CD4-positive, alpha-beta T cell treated with Interleukin-6 for 4 hours (primary cell): ENCODE measurements around the gene CTSZ.
"Not testable (repeated sequence)": the region's sequence is repeated elsewhere in the genome, so short reads cannot be mapped to it uniquely, and the experiment has no call there.

ENCODE experiments used
- DNase-seq: peaks from one replicate; pipeline ENCODE4 v3.0.0-alpha.2; 2020; ENCODE audit warnings: mixed read lengths

The CTSZ gene

DNA sequence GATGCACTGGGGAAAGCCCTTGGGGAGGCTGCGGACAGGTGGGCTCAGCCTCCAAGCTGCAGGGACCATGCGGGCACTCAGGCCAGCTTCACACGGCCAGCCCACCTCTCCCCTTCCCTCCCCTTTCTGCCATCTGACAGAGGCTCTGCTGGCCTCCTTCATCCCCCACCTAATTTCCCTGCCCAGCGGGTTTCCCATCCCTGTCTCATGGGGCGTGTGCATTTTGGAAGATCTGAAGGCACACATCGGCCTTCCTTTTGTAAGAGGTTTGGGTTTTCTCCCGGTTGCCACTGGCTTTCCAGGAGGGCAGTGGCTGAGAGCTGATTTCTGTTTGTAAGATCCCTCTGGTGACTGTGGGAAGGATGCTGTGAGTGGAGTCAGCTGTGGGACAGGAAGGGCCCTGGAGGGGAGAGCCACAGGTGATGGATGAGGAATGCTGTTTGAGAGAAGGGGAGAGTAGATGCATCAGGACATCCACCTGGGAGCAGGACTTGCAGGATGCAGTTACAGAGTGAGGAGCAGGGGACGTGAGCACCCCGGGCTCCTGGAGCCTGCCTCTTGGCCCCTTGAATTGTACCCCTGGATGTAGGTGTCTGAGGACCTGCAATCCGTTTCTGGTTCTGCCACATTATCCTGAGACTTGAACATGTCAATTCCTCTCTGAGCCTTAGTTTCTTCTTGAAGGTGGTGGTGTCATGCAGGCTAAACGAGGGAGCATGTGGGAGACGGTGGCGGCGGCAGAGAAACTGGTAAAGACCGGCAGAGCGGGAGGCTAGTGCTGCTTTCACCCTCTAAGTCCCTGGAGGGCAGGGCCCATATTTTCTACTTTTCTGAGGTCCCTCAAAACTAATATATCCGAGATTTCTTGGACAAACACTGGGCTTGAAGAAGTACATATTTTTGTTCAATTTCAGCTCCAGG lies 6.2 kb upstream of the CTSZ start:
- DNase-seq, result no peak

DNA sequence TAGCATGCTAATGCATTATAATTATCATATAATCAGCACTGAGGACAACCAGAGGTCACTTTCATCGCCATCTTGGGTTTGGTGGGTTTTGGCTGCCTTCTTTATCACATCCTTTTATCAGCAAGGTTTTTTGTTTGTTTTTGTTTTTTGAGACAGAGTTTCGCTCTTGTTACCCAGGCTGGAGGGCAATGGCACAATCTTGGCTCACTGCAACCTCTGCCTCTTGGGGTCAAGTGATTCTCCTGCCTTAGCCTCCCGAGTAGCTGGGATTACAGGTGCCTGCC lies 4.8 kb upstream of the CTSZ start:
- DNase-seq, result not testable (repeated sequence)

DNA sequence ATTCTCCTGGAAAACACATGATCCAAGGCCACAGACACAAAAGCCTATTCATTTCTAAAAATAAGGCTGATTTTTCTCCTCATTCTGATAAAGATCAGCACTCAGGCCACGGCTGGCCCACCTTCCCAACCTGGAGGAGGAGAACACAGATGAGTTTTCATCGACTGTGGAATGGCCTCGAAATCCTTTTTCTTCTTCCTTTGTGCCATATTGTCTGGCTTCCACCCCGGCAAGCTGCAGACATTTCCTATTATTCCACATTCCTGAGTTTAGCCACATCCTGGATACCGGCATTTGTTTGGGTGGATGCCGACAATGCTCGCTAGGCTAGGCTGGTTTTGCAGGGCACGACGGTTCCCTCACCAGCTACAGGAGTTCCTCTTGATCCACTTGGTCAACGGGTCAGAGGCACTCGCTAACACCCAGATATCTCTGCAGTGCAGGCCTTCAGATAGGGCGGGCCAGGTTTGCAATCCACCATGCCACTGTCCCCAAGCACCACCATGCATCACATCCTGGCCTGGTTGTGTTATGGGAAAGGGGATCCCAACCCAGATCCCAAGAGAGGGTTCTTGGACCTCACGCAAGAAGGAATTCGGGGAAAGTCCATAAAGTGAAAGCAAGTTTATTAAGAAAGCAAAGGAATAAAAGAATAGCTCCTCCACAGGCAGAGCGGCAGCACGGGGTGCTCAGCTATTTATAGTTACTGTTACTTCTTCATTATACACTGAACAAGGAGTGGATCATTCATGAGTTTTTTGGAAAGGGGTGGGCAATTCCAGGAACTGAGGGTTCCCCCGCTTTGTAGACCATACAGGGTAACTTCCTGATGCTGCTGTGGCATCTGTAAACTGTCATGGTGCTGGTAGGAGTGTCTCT lies 4.2 kb upstream of the CTSZ start:
- no peak for DNase-seq

DNA sequence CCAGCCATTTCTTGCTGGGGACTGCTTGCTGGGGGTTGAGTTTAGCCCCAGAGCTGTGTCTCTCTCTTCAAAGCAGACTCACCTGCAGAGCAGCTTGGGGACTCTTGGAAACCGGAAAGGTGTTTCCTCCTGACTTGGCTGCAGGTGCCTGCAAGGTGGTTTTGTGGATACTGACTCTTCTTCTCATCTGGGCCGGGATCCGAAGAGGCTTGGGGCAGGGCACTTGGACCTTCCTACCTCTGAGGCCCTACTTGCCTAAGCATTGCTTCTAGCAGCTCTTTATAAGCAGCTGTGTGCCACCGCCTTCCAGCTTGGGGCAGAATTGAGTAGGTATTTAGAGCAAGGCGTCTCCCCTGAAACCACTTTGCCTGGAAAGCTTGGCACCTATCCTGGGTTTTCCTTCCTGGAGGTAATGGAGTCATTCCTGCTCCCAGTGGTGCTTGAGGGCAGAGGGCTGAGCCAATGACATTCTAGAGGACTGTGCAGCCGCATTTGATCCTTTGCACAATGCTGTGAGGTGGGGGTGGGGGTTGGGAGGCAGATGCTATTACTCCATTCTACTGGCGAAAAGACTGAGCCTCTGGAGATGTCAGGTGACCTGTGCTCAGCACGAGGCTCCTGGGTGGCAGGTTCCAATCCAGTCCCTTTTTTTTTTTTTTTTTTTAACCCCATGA lies 3.4 kb upstream of the CTSZ start:
- DNase-seq, result no peak

DNA sequence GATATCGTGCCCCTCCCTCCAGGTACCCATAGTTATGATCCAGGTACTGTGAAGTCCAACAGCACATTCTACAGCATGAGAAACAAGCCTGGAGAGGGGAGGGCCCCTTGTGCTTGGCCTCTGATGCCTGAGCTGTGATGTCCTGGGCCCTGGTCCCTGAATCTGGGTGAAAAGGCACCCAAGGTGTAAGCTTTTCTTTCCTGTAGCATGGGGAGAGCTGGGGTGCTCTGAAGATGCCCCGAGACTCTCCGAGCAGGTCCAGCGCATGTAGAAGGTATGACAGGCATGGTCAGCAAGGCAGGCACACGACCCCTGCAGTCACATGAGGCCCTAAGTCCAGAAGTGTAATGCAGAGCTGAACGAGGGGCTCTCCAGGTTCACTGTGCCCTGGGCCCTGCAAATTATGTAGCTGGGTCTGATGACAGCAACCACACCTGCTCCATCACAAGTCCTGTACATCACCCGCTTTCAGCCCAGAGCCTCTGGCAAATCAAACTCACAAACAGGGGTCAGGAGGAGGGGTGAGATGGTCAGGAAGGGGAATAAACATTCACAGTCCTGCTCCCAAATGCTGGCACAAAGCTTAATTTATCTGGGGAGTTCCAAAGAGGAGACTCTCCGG lies 1.8 kb upstream of the CTSZ start:
- no peak for DNase-seq

DNA sequence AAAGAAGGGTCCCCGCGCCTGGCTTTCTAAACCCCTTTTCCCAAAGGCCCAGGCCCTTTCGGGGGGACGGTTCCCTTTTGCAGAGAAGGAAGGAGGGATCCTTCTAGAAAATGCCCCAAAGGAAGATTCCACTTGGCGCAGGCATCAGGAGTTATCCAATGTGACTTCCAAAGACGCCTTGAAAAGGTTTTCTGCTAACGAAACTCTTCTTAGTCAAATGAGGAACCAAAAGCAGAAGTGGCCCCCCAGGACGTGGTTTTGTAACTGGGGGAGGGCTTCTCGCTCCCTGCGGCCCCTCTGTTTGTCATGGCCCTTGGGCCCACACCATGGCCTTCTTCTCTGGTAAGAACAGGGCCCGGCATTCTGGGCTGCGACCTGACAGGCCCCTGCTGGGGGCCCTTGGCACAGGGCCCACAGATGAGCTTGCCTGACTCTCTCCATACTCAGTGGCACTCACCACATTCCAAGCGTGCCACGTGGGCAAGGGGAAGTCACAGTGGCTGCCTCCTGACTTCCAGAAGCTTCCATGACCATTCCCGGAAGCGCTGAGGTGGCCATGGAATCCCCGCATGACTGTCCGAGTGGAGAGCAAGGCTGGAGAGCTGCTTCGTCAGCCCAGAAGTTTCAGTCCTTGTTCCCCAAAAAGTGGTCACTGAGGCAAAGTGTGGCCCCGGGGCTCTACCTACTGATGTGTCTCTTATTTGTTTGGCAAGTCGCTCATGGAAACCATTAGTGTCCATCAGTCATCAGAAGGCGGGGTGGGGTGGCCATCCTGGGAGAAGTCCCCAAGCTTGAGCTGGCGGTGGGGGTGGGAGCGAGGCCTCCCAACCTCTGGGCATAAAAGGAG lies 834 bp upstream of the CTSZ start:
- DNase-seq, result no peak

DNA sequence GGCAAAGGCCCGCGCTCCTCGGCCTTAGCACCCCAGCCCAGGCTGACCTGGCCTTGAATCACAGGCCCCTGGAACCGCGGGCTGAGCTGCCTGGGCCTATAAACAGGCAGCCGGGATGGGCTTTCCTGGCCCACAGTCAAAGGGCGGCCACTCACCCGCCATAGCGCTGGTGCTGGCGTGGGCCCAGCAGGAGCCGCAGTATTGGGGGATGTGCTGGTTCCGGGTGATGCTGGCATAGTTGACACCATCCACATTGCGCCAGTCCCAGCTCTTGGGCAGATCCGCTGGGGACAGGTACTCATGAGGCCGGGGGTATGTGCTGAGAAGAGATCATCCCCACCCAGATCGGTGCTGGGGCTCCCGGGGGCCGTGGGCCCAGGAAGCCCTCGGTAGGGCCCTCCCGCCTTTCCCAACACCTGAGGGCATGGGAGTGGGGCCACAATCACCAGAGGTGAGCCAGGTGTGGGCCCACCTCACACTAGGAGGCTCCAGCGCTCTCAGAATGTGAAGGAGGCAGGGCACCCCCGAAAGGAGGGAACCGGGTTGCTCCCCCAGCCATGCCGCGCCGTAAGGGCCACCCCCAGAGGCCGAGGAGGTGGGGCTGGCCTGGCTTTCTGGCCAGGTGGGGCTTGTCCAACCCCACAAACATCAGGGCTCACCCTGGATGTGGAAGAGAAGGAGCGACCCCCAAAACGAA lies 739 bp downstream of the CTSZ start:
- DNase-seq, result no peak

DNA sequence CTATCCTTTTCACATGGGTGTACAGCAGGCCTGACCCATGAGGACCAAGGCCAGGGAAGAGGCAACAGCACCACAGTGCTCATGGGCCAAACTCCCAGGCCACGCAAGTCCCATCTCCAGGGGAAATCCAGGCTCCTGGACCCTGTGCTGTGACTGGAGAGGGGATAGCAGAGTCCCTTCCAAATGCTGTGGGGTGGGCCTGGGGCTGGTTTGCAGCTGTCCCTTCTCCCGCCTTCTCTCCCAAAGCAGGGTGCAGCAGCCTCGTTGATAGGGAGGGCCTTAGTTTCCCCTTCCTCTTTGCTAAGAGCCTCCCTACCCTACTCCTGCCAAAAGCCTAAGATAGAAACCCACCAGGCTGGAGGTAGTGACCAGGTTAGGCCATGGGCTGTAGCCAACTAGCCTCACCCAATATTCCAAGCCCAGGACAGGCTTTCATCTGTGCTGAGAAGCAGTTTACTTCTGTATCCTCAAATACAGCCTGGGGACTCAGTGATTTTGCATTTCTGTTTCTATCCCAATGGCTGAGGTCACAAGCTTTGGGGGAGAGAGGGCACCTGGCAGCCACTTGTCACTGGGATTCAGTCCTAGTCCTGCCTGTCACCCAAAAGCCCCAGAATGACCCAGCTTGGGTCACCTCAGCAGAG lies 1.4 kb downstream of the CTSZ start:
- DNase-seq, result no peak

DNA sequence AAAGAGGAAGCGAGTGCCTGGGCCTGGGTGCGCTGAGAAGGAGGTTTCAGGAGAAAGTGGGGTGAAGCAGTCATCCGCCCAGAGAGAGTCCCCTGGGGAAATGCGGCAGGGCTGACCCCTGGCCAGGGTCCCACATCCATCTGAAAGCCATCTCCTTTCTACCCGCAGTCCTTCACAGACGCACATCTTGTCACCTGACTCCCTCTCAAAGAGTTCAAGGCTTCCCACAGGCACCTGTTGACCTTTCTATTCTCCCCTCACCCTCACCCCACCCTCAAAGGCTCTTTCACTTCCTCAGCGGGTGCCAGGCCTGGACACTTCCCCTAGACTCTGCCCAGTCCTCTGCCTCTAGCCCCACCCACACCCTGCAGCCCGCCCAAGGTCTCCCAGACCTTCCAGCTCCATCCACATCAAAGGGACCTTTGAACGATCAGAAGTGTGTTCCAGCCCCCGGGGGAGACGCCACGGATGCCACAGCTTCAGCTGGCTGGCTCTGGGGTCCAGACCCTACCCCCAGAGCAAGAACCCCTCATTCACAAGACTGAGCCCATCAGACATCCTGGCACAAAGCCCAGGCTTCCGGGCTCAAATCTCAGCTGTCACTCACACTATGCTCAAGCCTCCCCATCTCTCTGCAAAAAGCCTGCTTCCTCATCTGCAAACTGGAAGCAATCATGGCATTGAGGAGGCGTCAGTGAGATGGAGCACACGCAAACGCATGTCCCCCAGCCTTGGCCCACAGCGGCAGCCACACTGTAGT lies 2.1 kb downstream of the CTSZ start:
- peak; percentile 71 for DNase-seq

DNA sequence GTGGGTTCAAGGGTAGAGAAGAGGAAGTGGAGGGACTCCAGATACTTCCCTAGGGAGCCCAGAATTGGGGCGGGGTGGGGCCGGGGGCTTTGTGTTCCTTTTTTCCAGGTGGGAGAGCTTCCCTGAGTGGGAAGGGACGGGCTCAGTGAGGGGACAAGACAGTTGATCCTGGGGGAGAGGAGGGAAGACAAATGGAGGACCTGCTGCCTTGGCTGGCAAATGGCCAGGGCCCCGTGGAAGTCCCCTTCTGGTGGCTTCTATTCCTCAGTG lies 2.6 kb downstream of the CTSZ start:
- peak; percentile 59 for DNase-seq

DNA sequence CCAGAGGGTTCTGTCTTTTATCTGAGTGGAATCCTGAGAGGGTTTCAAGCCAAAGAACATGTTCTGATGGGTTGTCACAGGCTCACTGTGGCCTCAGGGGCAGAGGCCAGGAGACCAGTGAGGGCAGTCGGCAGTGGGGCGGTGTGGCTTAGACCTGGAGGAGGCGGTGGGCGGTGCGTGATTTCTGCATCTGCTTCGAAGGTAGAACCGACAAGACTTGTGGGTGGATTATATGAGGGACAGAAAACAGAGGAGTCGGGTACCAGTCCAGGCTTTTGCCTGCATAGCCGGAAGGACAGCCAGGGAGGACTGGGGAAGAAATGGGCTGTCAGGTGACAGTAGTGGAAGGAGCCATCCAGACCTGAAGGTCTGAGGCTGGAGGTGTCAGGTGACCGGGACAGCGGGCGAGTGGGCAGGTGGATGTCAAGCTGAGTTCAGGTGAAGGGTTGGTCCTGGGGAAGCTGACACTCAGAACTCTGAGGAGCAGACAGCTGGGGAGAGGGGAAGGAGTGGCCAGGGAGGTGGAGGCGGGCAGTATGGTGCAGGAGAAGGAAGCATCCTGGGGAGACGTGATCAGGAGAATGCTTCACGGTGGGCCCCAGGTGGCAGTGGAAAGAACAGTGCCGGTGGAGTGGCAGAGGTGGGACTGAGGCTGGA lies 3.1 kb downstream of the CTSZ start:
- DNase-seq, result no peak

DNA sequence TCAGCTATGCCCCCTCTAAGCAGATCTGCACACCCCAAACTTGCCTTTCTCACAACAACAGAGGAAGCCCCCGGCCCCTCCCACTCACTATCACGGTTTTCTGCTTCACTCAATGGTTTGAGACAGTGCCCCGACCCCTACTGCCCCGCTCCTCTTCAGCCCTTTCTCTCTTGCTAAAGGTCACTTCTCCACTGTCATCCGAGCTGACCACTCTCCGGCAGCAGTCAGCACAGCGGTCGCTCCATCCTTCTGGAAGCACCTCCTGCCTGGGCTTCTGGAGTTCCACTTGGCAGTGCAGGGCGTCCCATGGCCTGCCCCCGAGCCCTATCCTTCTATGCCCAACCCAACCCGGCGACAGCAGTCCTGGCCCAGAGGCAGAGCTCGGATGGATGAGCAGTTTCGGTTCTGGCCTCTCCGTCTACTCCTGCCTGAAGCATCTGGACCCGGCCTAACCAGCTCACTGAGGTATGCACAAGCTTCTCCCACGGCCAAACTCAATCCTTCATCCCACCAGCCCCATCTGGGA lies 4.1 kb downstream of the CTSZ start:
- DNase-seq, result no peak

DNA sequence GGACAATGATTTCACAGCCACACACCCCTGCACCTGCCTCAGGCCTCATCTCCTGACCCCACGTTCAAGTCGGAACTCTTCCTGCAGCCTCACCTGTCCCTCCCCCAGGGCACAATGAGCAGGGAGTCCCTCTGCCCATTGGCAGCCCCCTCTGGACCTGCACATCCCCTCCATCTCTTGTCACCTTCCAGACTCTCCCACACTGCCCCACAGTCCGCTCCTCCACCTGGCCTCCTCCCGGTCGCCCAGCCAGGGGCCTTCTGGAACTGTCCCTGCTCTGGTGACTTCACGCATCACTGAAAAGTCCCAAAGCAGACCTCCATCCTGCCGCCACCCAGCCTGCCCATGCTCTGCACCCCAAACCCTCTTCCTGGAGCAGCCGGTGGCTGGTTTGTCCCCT lies 4.7 kb downstream of the CTSZ start:
- no peak for DNase-seq

DNA sequence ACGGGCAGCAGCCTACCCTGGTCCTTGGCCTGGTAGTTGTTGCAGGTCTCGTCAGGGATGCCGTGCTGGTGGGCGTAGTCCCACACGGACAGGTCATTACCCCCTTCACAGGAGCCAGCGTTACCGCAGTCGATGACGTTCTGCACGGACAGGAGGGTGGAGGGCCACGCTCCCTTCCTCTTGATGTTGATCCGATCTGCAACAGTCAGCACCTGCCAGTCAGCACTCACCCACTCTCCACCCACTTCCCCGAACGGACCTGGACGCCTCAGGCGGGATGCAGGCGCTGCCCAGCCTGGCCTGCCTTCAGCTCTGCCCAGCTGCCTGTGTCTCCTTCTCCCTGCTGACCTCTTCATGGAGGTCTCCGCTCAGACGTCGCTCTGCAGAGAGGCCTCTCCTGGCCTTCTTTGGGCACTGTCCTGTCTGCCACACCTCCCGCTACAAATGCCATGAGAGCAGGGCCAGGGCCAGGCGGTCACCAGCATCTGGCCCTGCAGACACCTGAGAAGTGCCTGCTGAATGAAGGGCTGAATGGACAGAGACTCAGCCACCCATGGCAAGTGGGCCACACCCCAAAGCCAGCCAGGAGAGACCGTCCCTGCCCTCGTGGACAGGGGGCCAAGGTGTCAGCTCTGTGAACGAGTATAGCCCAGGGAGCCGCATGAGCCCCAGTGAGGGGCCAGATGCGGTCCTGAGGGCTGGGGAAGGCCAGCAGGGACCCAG lies 5.4 kb downstream of the CTSZ start:
- no peak for DNase-seq

DNA sequence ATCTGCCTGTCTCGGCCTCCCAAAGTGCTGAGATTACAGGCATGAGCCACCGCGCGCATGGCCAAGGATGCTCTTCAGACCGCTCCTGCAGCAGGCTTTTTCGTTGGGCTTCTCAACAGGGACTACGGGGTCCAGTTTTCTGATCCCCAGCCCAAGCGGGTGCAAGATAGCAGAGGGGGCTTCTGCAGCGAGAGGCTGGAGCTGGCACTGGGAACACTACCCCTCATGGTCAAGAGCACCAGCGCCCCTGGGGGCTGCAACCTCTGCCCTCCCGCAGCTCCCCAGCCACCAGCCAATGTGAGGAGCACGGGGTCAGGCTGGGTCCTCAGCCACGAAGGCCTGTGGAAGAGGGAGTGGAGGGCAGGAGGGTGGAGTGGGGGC lies 6.0 kb downstream of the CTSZ start:
- DNase-seq, result no peak

DNA sequence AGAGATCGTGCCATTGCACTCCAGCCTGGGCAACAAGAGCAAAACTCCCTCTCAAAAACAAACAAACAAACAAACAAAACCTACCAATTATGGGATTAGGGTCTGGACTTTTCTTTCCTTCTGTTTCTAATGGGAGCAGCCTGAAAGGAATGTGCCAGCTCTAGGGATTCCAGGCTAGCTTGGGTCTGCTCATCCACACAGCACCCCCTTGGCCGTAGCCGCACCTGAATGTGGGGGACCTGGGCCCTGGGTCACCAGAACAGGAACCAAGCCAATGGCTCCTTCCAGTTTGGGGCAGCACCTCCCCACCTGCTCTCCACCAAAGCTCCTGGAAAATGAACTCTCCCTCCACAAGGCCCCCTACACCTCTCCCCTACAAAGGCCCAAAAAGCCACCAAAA lies 6.7 kb downstream of the CTSZ start:
- DNase-seq, result no peak

DNA sequence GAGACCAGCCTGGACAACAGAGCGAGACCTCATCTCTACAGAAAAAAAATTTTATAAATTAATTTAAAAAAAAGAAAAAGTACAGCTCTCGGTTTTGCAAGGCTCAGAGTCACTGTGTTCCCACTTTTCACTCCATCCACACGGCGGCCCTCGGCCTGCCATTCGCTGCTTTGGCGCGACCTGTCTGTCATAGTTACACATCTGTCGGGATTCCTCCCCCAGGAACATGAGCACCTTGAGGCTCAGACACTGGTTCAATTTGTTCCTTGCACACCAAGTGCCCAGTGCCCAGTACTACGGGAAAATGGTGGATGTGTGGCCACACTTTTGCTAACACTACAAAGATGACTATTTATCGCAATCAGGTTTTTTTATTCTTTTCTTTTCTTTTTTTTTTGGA lies 8.4 kb downstream of the CTSZ start:
- DNase-seq, result no peak

DNA sequence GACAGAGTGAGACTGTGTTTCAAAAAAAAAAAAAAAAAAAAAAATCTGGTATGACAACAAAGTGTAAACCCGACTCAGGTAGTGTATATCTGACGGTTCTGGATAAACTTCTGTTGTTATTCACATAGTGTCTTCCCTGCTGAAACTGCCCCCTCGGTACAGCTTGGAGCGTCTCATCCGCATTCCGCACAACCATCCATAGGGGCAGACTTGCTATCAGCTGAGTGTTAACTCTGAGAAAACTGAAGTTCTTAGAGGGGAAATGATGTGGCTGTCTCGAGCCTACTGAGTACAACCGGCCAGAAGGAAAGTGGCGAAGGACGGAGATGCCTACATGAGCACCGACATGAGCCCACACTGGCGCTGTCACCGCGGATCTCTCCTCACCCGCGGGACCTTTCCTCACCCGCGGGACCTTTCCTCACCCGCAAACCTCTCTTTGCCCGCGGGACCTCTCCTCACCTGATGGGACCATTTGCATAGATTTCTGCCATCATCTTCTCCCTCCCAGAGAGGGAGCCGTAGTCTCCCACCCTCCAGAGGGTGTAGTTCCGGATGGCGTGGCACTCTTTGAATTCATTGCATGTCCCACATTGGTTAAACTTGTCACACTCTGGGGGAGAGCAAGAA lies 9.8 kb downstream of the CTSZ start:
- no peak for DNase-seq

DNA sequence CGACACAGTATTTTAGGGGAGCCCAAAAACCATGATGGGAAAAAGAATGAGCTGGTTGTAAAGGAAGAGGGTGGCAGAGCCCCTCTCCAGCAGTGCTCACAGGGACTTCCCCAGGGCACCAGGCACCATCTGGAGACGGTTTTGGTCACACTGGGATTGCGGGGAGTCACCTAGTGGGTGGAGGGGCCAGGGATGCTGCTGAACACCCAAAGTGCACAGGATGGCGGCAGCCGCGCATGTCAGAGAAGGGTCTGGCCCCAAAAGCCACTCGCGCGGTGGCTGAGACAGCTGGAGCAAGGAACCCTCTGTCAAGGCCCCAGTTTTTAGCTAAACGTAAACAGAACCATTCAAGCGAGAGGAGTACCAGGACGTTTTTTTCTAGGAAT lies 10.8 kb downstream of the CTSZ start:
- DNase-seq, result no peak
